Smooth muscle cell (in vitro differentiated cells): ENCODE results near the gene CISH. TPM values are rescaled to one million over a fixed set of nuclear protein-coding genes. Genes with fewer than 3 reads are reported as not detected.

Source experiments
- DNase-seq: peaks from one replicate; lab custom pipeline; 2025; ENCODE audit not compliant: unreplicated experiment; lab: John Stamatoyannopoulos, UW
- H2AFZ ChIP-seq: fragments of 200-600 bp; sonication (generic); 2 replicates; pipeline ENCODE4 v1.6.0; 2016; ENCODE audit warnings: antibody characterized with exemption, low read depth, mild to moderate bottlenecking
- H3F3A ChIP-seq: fragments of 200-600 bp; sonication (generic); 2 replicates; pipeline ENCODE4 v1.6.0; 2017; ENCODE audit warnings: antibody characterized with exemption, low read depth
- H3K27ac ChIP-seq: fragments of 200-600 bp; sonication (generic); 2 replicates; pipeline ENCODE4 v1.5.1; 2016; ENCODE audit warnings: low read depth, mild to moderate bottlenecking
- H3K27me3 ChIP-seq: fragments of 200-600 bp; sonication (generic); 2 replicates; pipeline ENCODE4 v1.6.1; 2016; ENCODE audit warnings: low read depth, mild to moderate bottlenecking
- H3K36me3 ChIP-seq: fragments of 200-600 bp; sonication (generic); 2 replicates; pipeline ENCODE4 v1.5.1; 2016; ENCODE audit warnings: low read depth
- H3K4me1 ChIP-seq: fragments of 200-600 bp; sonication (generic); 2 replicates; pipeline ENCODE4 v1.5.1; 2016; ENCODE audit warnings: low read depth
- H3K4me2 ChIP-seq: fragments of 200-600 bp; sonication (generic); 2 replicates; pipeline ENCODE4 v1.6.0; 2016; ENCODE audit warnings: mild to moderate bottlenecking
- H3K4me3 ChIP-seq: fragments of 200-600 bp; sonication (generic); 2 replicates; pipeline ENCODE4 v1.5.1; 2016; ENCODE audit warnings: mild to moderate bottlenecking
- H3K79me2 ChIP-seq: fragments of 200-600 bp; sonication (generic); 2 replicates; pipeline ENCODE4 v1.6.0; 2016; ENCODE audit warnings: low read depth, mild to moderate bottlenecking
- H3K9ac ChIP-seq: fragments of 200-600 bp; sonication (generic); 2 replicates; pipeline ENCODE4 v1.6.0; 2016; ENCODE audit warnings: low read depth
- H3K9me3 ChIP-seq: fragments of 200-600 bp; sonication (generic); replicated peaks from 2 replicates; pipeline ENCODE4 v1.5.1; 2016; ENCODE audit warnings: low read depth
- H4K20me1 ChIP-seq: fragments of 200-600 bp; sonication (generic); 2 replicates; pipeline ENCODE4 v1.6.0; 2016; ENCODE audit warnings: low read depth
- WGBS: methylation state at CpG from one replicate; pipeline ENCODE4 v1.1.7; 2016; ENCODE audit warnings: low lambda C conversion rate; 5-methylcytosine and 5-hydroxymethylcytosine counted together
- polyA plus RNA-seq: library from polyadenylated mRNA; unstranded; fragments of >200 nt; fragmentation: Nextera tagmentation; extraction: Ambion mirVana; gene quantifications from 2 replicates; pipeline ENCODE4 v1.2.1, GENCODE V29; 2016
- total RNA-seq: library from RNA; depleted of rRNA; stranded (reverse); fragments of >200 nt; gene quantifications from 2 replicates; pipeline ENCODE4 v1.2.3, GENCODE V29; 2014
- TF ChIP-seq, protein P1 (sequence below): fragments of 200-600 bp; sonication (generic); IDR thresholded peaks from 2 replicates; pipeline ENCODE4 v1.5.1; 2017; ENCODE audit warnings: borderline replicate concordance, mild to moderate bottlenecking, antibody characterized with exemption; ENCODE audit not compliant: insufficient read depth, poor library complexity, severe bottlenecking

CISH gene
- total and polyA plus RNA-seq, 2 experiments from 2014 or later = 1.8 to 15.9 TPM

DNA sequence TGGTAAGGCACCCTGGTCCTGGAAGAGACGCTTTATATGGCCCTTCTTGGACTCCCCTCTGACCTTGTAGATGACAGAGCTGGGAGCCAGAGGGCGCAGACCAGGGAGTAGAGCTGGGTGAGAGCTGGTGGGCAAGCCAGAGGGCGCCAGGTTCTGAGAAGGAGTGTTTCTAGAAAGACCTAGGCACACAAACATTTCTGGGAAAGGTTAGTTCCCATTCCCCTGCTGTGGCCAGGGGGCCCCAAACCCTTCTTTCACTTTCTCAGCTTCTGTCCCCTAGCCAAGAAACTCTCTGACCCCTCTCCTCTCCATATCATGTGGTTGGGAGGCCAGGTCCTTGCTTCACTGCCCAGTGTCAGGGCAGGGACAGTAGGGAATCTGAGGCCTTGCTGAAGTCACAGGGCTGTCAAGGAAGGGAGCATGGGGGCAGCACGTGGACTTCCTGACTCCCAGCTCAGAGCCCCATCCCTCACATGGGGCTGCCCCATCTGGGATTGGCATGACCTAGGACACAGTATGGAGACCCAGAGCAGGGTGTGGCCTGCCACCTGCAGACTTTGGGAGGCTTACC is 38.7 kb downstream of the CISH start:
- no peaks in the 10 kb centered on the region for H4K20me1 ChIP-seq
- no peaks in the 10 kb centered on the region for H3K27me3 ChIP-seq
- H3K4me2 ChIP-seq = no peak overlapping the region
- H3K9me3 ChIP-seq = no peaks in the 10 kb centered on the region
- 95% methylated on average over 4 of the region's 4 CpGs for WGBS
- no peak overlapping the region for H3K4me3 ChIP-seq
- TF ChIP-seq, protein P1, sequence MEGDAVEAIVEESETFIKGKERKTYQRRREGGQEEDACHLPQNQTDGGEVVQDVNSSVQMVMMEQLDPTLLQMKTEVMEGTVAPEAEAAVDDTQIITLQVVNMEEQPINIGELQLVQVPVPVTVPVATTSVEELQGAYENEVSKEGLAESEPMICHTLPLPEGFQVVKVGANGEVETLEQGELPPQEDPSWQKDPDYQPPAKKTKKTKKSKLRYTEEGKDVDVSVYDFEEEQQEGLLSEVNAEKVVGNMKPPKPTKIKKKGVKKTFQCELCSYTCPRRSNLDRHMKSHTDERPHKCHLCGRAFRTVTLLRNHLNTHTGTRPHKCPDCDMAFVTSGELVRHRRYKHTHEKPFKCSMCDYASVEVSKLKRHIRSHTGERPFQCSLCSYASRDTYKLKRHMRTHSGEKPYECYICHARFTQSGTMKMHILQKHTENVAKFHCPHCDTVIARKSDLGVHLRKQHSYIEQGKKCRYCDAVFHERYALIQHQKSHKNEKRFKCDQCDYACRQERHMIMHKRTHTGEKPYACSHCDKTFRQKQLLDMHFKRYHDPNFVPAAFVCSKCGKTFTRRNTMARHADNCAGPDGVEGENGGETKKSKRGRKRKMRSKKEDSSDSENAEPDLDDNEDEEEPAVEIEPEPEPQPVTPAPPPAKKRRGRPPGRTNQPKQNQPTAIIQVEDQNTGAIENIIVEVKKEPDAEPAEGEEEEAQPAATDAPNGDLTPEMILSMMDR = no peak
- DNase-seq = no peak
- H2AFZ ChIP-seq = no peak overlapping the region
- H3K9ac ChIP-seq = no peak overlapping the region
- peaks cover 6% of the 10 kb centered on the region for H3K79me2 ChIP-seq
- peaks cover 3% of the 10 kb centered on the region for H3F3A ChIP-seq
- peaks cover 1% of the 10 kb centered on the region for H3K4me1 ChIP-seq
- H3K36me3 ChIP-seq = no peaks in the 10 kb centered on the region
- no peak overlapping the region for H3K27ac ChIP-seq

DNA sequence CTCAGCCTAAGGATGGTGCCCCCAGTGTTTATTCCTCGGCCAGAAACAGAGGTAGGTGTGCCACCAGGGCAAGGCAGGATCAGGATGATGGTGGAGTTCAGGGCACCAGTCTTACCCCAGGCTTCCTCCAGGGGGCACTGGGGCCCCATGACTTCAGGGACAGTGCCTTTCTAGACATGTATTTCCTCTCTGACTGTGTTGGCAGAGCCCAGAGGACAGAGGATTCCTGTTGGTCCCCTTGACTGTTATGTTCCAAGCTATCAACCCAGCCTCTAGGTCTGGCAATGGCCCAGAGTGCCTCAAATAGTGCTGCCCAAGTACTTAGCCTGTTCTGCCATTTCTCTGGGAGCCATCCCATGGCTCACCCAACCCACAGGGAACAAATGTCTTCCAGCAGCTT is 39.4 kb downstream of the CISH start:
- H3K79me2 ChIP-seq = peaks cover 6% of the 10 kb centered on the region
- no peaks in the 10 kb centered on the region for H4K20me1 ChIP-seq
- peaks cover 4% of the 10 kb centered on the region for H3F3A ChIP-seq
- H3K4me3 ChIP-seq = no peak overlapping the region
- no peaks in the 10 kb centered on the region for H3K36me3 ChIP-seq
- H3K9ac ChIP-seq = no peak overlapping the region
- no peaks in the 10 kb centered on the region for H3K9me3 ChIP-seq
- peaks cover 3% of the 10 kb centered on the region for H3K4me1 ChIP-seq
- TF ChIP-seq, protein P1 = peak; percentile 72
- no peak overlapping the region for H2AFZ ChIP-seq
- no peak overlapping the region for H3K27ac ChIP-seq
- H3K27me3 ChIP-seq = no peaks in the 10 kb centered on the region
- WGBS = 75% methylated on average over 1 of the region's 1 CpG
- peak; percentile 30 for DNase-seq
- no peak overlapping the region for H3K4me2 ChIP-seq

DNA sequence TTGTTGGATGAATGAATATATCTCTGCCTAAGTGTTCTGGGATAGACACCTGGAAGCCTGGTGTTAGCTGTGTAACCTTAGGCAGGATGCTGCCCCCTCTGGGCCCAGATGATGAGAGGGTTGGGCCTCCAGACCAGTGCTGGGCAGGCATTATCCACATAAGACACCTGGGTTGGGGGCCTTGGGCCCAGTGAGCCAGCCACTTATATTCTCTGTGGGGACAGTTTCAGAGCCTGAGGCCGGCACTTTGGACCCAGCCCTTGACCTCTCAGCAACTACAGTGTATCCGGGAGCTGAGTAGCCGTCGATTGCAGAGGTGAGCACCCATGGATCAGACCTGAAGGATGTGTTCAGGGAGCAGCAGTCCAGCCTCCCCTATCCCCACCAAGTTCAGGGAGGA is 40.1 kb downstream of the CISH start:
- no peak overlapping the region for H3K4me2 ChIP-seq

More for the DNA sequence above, 40.1 kb downstream of the CISH start:
- 95% methylated on average over 4 of the region's 4 CpGs for WGBS
- TF ChIP-seq, protein P1 = no peak
- Histone ChIP-seq H3K79me2 (peaks cover 6% of the 10 kb centered on the region), H3K4me3 (no peak overlapping the region), H3K27ac (no peak overlapping the region), H3K36me3 (no peaks in the 10 kb centered on the region), H3K9me3 (no peaks in the 10 kb centered on the region), H3F3A (peaks cover 4% of the 10 kb centered on the region), H3K9ac (no peak overlapping the region), H4K20me1 (no peaks in the 10 kb centered on the region), H2AFZ (no peak overlapping the region), H3K27me3 (no peaks in the 10 kb centered on the region), H3K4me1 (peaks cover 3% of the 10 kb centered on the region)
- DNase-seq = no peak
